Measurements from ENCODE around the gene UNCX. TPM values are rescaled to one million over a fixed set of nuclear protein-coding genes. Genes with fewer than 3 reads are reported as not detected.
"Not testable (repeated sequence)": the region's sequence is repeated elsewhere in the genome, so short reads cannot be mapped to it uniquely, and the experiment has no call there.

UNCX gene
- total and polyA plus RNA-seq, 2 of the 4 experiments (the other 2 are of a cell fraction) = not detected

DNA sequence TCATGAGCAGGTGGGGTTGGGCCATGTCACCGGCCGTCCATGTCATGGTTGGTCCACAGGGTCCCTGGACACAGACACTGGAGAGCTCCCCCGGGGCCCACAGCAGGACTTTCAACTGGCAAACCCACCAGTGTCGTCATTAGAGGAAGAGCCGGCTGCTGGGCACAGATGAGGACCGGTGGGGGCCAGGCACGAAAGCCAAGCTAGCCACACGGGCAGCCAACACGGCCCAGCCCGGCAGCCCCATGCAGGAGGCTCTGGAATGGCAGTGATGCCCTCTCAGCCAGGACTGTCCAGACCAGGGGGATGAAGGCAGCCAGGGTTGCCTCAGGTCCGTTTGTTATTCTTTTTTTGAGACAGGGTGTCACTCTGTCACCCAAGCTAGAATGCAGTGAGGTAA is 21.1 kb upstream of the UNCX start:
- H4K5ac ChIP-seq (ENCODE audit: low read depth, low read length) = no peak overlapping the region
- H3K36me3 ChIP-seq (ENCODE audit: control insufficient read depth, insufficient read depth, low read length) = no peaks in the 10 kb centered on the region
- no peak overlapping the region for H2AK5ac ChIP-seq (ENCODE audit: low read depth, low read length)
- no peaks in the 10 kb centered on the region for H3K9me1 ChIP-seq (ENCODE audit: insufficient read depth, low read length)
- H3K56ac ChIP-seq (ENCODE audit: extremely low read depth, insufficient read depth, low read length) = no peak overlapping the region
- H4K20me1 ChIP-seq (ENCODE audit: insufficient read depth, low read length) = no peaks in the 10 kb centered on the region
- H3K9me3 ChIP-seq (ENCODE audit: control insufficient read depth, insufficient read depth, low read length) = peaks cover 2% of the 10 kb centered on the region; the same call in 1 of the 2 replicates
- no peak overlapping the region for H3K14ac ChIP-seq (replicated peaks; ENCODE audit: low read depth, low read length)
- H2AK9ac ChIP-seq (replicated peaks; ENCODE audit: low read depth, low read length, poor library complexity) = no peak overlapping the region
- no peak overlapping the region for H2AFZ ChIP-seq (replicated peaks; ENCODE audit: low read length, poor library complexity)
- no peak overlapping the region for H3K18ac ChIP-seq (ENCODE audit: low read depth, low read length)
- no peak overlapping the region for H3K4ac ChIP-seq (ENCODE audit: low read depth, low read length)
- intact Hi-C loops (cut with micrococcal nuclease) = no loop called here
- no peak overlapping the region for H2BK15ac ChIP-seq (ENCODE audit: low read depth, low read length)
- ATAC-seq (ENCODE audit: low read depth) = no peak
- no peak overlapping the region for H4K91ac ChIP-seq (ENCODE audit: insufficient read depth, low read depth, low read length)
- in situ Hi-C loops (cut with MboI; ENCODE audit: low sequenced_read_pairs) = no loop called here
- no peak overlapping the region for H2BK20ac ChIP-seq (ENCODE audit: low read depth, low read length)
- no peak overlapping the region for H3K9ac ChIP-seq (ENCODE audit: low read depth, low read length)
- H2BK120ac ChIP-seq (ENCODE audit: low read depth, low read length) = no peak overlapping the region
- no peak overlapping the region for H3K23ac ChIP-seq (ENCODE audit: low read depth, low read length)
- CTCF ChIA-PET = no interaction called here
- H3K4me1 ChIP-seq (ENCODE audit: control insufficient read depth, insufficient read depth, low read length) = no peaks in the 10 kb centered on the region; the same call in 1 of the 2 replicates
- H3K79me1 ChIP-seq (ENCODE audit: low read depth in 1 of 2, low read length in 2 of 2) = no peaks in the 10 kb centered on the region
- BruUV-seq (replicated peaks) = no TSS peak
- H2BK5ac ChIP-seq (ENCODE audit: low read depth, low read length, poor library complexity, severe bottlenecking) = no peak overlapping the region
- dilution Hi-C loops (cut with HindIII; ENCODE audit: low sequenced_read_pairs, unreplicated experiment) = no loop called here
- no peak overlapping the region for H3K27ac ChIP-seq (ENCODE audit: insufficient read depth, low read length)
- no peak for TF ChIP-seq CEBPB (IDR thresholded peaks at IDR 0.05; ENCODE audit: low read depth, low read length)
- TF ChIP-seq, protein P1, sequence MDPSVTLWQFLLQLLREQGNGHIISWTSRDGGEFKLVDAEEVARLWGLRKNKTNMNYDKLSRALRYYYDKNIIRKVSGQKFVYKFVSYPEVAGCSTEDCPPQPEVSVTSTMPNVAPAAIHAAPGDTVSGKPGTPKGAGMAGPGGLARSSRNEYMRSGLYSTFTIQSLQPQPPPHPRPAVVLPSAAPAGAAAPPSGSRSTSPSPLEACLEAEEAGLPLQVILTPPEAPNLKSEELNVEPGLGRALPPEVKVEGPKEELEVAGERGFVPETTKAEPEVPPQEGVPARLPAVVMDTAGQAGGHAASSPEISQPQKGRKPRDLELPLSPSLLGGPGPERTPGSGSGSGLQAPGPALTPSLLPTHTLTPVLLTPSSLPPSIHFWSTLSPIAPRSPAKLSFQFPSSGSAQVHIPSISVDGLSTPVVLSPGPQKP (IDR thresholded peaks at IDR 0.05; ENCODE audit: borderline replicate concordance, low read depth, low read length) = no peak
- DNase-seq = no peak
- no peak overlapping the region for H3K4me3 ChIP-seq (ENCODE audit: insufficient read depth, low read depth, low read length)
- POLR2A ChIA-PET (ENCODE audit: unreplicated experiment) = no interaction called here
- no peak overlapping the region for H4K8ac ChIP-seq (ENCODE audit: low read depth in 2 of 2, low read length in 2 of 2)
- 70% methylated on average over 8 of the region's 11 CpGs; no CpG with 5 or more reads in 1 of the 2 experiments for WGBS, 2 experiments (ENCODE audit: extremely low coverage in 2 of 2, insufficient read length in 1 of 2)
- peaks cover 60% of the 10 kb centered on the region for H3K27me3 ChIP-seq (ENCODE audit: control insufficient read depth, insufficient read depth, low read length)
- H3K4me2 ChIP-seq (ENCODE audit: low read depth, low read length) = no peak overlapping the region

DNA sequence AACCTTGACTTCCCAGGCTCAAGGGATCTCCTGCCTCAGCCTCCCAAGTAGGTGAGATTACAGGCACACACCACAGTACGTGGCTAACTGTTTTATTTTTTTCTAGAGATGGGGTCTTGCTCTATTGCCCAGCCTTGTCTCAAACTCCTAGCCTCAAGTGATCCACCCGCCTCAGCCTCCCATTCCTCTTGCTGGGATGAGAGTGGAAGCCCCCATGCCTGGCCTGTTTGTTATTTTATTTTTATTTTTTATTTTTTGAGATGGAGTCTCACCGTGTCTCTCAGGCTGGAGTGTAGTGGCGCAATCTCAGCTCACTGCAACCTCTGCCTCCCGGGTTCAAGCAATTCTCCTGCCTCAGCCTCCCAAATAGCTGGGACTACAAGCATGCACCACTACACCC is 20.6 kb upstream of the UNCX start:
- BruUV-seq (replicated peaks); dilution Hi-C loops (cut with HindIII; ENCODE audit: low sequenced_read_pairs, unreplicated experiment): not testable (repeated sequence)
- H3K27me3 ChIP-seq (ENCODE audit: control insufficient read depth, insufficient read depth, low read length) = peaks cover 60% of the 10 kb centered on the region

More for the DNA sequence above, 20.6 kb upstream of the UNCX start:
- H3K9me3 ChIP-seq (ENCODE audit: control insufficient read depth, insufficient read depth, low read length); intact Hi-C loops (cut with micrococcal nuclease); H3K23ac ChIP-seq (ENCODE audit: low read depth, low read length); CTCF ChIA-PET; H3K36me3 ChIP-seq (ENCODE audit: control insufficient read depth, insufficient read depth, low read length); H3K4me3 ChIP-seq (ENCODE audit: insufficient read depth, low read depth, low read length); H3K4me1 ChIP-seq (ENCODE audit: control insufficient read depth, insufficient read depth, low read length); H2AK5ac ChIP-seq (ENCODE audit: low read depth, low read length); H4K8ac ChIP-seq (ENCODE audit: low read depth in 2 of 2, low read length in 2 of 2); H3K14ac ChIP-seq (replicated peaks; ENCODE audit: low read depth, low read length); H3K4ac ChIP-seq (ENCODE audit: low read depth, low read length); H2BK20ac ChIP-seq (ENCODE audit: low read depth, low read length); DNase-seq; H4K5ac ChIP-seq (ENCODE audit: low read depth, low read length); H3K9me1 ChIP-seq (ENCODE audit: insufficient read depth, low read length); POLR2A ChIA-PET (ENCODE audit: unreplicated experiment); H2BK5ac ChIP-seq (ENCODE audit: low read depth, low read length, poor library complexity, severe bottlenecking); H2AK9ac ChIP-seq (replicated peaks; ENCODE audit: low read depth, low read length, poor library complexity); H2AFZ ChIP-seq (replicated peaks; ENCODE audit: low read length, poor library complexity); H3K9ac ChIP-seq (ENCODE audit: low read depth, low read length); H2BK120ac ChIP-seq (ENCODE audit: low read depth, low read length); H3K18ac ChIP-seq (ENCODE audit: low read depth, low read length); H3K27ac ChIP-seq (ENCODE audit: insufficient read depth, low read length); H3K4me2 ChIP-seq (ENCODE audit: low read depth, low read length); H3K79me1 ChIP-seq (ENCODE audit: low read depth in 1 of 2, low read length in 2 of 2); in situ Hi-C loops (cut with MboI; ENCODE audit: low sequenced_read_pairs); H2BK15ac ChIP-seq (ENCODE audit: low read depth, low read length); H3K56ac ChIP-seq (ENCODE audit: extremely low read depth, insufficient read depth, low read length); H4K91ac ChIP-seq (ENCODE audit: insufficient read depth, low read depth, low read length); ATAC-seq (ENCODE audit: low read depth); H4K20me1 ChIP-seq (ENCODE audit: insufficient read depth, low read length): not testable (repeated sequence)
- WGBS, 2 experiments (ENCODE audit: extremely low coverage in 2 of 2, insufficient read length in 1 of 2) = no CpG with 5 or more reads among the region's 5 CpGs

Measured in IMR-90 (cell line).